ENCODE measurements around the gene KCNAB2.

GRCh38 chr1:6010554-6010953 is 35.1 kb upstream of the KCNAB2 start:
- TF ChIP-seq, protein P1, sequence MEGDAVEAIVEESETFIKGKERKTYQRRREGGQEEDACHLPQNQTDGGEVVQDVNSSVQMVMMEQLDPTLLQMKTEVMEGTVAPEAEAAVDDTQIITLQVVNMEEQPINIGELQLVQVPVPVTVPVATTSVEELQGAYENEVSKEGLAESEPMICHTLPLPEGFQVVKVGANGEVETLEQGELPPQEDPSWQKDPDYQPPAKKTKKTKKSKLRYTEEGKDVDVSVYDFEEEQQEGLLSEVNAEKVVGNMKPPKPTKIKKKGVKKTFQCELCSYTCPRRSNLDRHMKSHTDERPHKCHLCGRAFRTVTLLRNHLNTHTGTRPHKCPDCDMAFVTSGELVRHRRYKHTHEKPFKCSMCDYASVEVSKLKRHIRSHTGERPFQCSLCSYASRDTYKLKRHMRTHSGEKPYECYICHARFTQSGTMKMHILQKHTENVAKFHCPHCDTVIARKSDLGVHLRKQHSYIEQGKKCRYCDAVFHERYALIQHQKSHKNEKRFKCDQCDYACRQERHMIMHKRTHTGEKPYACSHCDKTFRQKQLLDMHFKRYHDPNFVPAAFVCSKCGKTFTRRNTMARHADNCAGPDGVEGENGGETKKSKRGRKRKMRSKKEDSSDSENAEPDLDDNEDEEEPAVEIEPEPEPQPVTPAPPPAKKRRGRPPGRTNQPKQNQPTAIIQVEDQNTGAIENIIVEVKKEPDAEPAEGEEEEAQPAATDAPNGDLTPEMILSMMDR (IDR thresholded peaks at IDR 0.05) = no peak
- no peak for TF ChIP-seq ZFX (IDR thresholded peaks at IDR 0.05; ENCODE audit: borderline replicate concordance)
